ENCODE measurements around the gene LINGO3.

The LINGO3 gene

GRCh38 chr19:2325281-2326046 is 17.5 kb upstream of the LINGO3 start:
- no peak for DNase-seq

DNA sequence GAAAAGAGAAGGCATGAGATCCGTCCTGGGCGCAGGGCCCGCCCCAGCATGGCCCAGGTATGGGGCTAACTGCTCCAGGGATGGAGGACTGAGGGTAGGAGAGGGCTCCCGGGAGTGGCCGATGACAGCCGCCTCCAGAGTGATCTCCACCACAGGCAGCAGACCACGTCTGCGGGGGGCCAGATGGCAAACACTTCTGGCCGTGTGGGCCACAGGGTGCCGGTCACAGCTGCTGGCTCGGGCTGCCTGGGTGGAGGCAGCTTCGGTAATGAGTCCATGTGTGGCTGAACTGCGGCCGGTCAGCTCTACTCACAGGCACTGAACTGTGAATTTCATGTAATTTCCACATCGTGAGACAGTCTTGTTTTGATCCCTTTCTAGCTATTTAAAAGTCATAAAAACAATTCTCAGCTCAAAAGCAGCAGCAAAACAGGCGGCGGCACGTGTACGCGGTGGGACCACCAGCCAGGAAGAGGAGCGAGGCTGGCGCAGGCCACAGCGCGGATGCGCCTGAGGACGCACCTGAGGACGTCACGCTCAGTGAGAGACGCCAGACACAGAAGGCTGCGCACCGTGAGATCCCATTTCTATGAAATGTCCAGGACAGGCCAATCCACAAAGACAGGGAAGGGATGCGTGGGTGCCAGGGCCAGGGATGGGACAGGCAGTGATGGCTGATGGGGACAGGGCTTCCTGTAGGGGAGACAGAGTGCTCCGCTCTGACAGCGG is 16.4 kb upstream of the LINGO3 start:
- DNase-seq, result no peak

GRCh38 chr19:2323707-2324106 is 15.8 kb upstream of the LINGO3 start:
- DNase-seq, result no peak

DNA sequence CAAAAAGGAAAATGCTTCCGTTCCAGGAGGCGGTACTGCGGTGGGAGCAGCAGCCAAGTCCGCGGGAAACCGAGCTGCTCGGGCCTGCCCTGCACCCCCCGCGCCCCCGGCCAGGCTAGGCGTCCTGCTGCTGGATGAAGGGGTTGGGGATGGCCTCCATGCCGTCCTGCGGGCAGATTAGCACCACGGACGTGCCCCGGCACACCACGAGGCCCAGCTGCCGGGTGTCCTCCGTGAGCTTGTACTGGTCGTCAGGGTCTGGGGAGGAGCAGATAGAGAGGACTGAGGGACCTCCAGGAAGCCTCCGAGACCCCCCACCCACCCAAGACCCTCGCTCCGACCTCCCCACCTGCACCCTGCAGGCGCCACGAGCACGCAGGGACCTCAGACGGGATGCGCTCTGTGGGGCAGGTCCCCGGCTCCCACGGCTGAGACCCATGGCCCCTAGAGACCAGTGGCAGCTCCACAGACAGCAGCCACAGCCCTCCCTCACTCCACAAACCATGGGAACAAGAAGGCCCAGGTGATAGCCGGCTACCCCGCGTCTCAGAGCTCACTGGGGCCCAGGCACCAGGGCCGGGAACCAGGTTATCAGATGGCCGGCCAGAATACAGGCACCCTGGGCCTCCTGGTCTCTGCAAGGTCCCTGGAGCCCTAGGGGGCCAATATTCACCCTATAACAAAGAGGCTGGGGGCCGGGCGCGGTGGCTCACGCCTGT is 13.8 kb upstream of the LINGO3 start:
- no peak for DNase-seq

GRCh38 chr19:2320939-2321338 is 13.0 kb upstream of the LINGO3 start:
- no peak for DNase-seq

DNA sequence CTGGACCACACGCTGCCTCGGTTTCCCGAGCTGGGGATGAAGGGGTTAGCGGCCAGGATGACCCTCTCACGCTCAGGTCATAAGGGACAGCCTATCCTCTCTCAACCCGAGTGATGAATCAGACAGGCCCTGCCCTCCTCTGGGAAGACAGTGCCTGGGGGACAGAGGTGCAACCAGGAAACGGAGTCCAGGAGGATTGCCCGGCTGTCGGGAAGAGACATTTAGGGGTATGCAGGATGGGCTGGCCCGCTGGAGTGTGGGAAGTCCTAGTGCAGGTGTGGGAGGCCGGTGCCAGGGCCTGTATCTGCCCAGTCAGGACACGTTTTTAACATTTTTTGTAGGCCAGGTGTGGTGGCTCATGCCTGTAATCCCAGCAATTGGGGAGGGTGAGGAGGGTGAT is 12.1 kb upstream of the LINGO3 start:
- no peak for DNase-seq

GRCh38 chr19:2319551-2319950 is 11.6 kb upstream of the LINGO3 start:
- no peak for DNase-seq

DNA sequence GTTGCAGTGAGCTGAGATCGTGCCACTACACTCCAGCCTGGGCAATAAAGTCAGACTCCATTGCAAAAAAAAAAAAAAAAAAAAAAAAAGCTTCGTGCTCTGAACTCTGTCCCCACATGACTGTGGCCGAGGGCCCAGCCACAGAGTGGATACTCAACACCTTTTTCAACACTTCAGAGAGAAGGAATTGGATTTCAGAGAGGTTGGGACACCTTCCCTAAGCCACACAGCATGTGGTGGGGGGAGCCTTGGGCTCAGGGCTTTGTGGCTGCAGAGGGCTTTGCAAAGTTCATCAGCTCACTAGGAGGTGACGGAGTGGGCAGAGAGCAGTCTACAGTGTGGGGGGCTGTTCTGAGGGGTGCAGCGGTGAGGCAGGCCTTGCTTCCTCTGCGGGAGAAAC is 11.0 kb upstream of the LINGO3 start:
- DNase-seq, result no peak

GRCh38 chr19:2317756-2318155 is 9.8 kb upstream of the LINGO3 start:
- DNase-seq, result no peak

DNA sequence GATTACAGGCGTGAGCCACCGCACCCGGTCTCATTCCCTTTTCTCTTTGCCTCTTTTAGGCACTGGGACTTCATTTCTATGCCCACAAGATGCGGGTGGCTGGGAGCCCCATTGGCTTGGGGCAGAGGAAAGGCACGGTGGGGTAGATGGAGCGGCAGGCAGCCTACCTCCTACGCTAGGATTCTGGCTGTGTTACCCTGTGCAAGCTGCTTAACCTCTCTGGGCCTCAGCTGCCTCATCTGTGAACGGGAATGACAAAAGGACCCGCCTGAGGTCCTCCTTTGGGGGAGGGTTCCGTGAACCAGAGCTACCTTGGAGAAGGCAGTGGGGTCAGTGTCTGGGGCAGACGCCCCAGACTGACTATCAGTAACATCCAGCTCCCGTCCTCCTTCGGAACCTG is 9.3 kb upstream of the LINGO3 start:
- no peak for DNase-seq

- peak in 1 of 2 experiments; percentile 50 for DNase-seq
Measured at GRCh38 chr19:2315818-2316353, 7.9 kb upstream of the LINGO3 start.

- DNase-seq, result no peak
Measured at GRCh38 chr19:2315121-2315817, 7.3 kb upstream of the LINGO3 start.

GRCh38 chr19:2312820-2313501 is 5.0 kb upstream of the LINGO3 start:
- DNase-seq, result peak in 1 of 2 experiments; percentile 22

- DNase-seq, result no peak
Measured at GRCh38 chr19:2311093-2311492, 3.1 kb upstream of the LINGO3 start.

DNA sequence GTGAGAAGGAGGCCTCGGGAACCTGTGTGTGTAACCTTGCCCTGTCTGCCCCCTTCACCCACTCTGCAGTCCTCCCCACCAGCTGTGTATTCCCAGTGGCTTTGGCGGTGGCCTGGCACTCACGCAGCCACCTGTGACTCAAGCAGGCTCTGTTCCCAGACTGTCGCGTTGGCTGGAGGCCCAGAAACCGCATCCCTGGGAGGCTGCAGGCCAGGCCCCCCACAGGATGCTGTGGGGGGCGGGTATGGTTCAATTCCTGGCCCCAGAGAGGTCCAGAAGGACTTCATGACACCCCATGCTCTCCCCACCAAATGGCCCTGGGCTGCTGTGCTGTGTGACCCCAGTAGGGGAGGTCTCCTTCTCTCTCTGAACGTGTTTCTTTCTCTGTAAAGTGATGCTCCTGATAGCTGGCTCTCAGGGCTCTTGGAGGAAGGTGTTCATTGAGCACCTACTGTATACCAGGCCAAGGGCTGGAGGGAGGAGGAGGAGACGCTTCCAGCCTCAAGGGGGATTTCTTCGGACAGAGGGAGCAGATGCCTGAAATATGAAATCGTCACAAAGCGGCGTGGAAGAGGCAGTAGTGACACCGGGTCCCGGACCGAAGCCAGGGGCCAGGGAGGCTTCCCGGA is 1.9 kb upstream of the LINGO3 start:
- no peak for DNase-seq

GRCh38 chr19:2307518-2308012 is 389 bp downstream of the LINGO3 start:
- DNase-seq, result no peak

DNA sequence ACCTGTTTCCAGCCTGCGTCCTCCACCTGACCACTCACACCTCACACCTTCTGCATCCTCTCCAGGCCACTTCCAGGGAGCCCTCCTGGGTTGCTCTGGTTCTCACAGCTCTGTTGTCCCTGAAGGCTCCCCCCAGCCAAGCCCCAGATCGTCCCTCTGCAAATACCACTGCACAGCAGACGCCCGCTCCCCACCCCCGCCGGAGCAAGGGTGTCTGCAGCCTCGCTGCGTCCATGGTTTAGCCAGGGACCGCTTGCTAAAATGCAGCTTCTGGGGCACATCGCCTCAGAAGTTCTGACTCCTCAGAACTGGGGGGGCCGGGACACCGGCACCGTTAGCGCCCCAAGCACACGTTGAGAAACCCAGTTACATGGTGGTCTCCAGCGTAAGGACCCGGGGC is 983 bp downstream of the LINGO3 start:
- no peak for DNase-seq

GRCh38 chr19:2306281-2306806 is 1.6 kb downstream of the LINGO3 start:
- no peak for DNase-seq

DNA sequence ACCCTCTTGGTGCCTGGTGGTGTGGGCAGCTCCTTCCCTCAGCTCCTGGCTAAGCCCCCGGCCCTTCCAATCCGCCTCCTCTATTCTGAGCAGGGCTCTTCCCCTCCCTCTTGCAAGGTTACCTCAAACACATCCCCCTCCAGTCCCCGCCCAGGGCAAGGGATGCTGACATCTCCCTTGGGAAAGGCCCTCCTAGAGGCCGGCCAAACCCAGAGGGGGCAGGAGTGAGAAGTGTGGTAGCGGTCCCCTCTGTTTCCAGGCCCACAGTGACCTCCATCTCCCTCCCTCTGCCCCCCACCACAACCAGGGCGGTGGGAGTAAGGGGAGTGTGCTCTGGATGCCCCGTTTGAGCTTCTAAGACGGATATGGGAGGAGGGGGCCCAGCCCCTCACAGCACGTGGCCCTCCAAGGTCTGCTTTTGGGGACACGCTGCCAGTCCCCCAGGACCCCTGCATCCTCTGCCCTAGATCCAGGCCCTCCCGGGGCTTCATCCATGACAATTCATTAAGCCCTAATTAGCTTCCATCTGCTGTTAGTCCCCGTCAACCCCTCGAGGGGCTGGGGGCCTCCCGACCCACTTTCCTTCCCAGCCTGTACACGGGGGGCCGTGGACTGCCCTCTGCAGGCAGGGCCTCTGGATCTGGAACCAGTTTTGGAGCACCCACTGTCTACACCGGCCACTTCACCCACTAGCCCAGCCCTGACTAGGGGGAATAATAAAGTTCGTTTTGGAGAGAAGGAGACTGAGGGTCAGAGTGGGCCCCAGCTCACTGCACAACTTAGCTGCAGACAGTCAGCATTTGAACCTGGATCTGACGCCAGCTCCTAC is 2.3 kb downstream of the LINGO3 start:
- no peak for DNase-seq

DNA sequence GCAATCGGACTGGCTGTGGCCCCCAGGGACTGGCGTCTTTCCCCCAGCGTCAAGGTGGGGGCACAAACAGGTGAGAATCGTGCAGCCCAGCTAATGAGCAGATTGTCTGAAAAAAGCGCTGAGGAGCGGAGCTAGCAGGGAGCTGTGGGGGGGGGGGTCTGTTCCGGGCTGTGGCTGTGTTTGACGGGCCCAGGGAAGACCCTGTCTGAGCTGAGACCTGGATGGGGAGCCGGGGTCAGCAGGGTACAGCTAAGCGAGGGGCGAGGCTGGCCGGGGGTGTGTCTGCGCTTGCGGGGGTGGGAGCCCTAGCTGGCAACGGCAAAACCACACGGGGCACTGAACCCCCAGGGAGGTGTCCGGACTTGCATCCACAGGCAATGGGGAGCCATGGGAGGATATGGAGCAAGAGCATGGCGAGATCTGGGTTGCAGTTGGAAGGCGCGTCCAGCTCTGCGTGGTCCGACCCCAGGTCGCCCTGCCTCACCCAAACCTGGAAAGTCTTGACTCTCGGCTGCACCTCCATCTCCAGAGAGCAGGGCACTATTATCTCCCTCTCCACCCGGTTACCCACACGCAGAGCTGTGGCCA is 4.6 kb downstream of the LINGO3 start:
- no peak for DNase-seq
